GM23338 (cell line): Measurements from ENCODE around the gene SLC25A4. TPM values are rescaled to one million over a fixed set of nuclear protein-coding genes. Genes with fewer than 3 reads are reported as not detected.
"Not testable (repeated sequence)": the region's sequence is repeated elsewhere in the genome, so short reads cannot be mapped to it uniquely, and the experiment has no call there.

Experiments used
- ATAC-seq: fragments of 200-7000 bp; cut with Tn5 transposase; 3 replicates; pipeline ENCODE4 v1.9.1; 2020
- DNase-seq: peaks from one replicate; pipeline ENCODE4 v3.0.0-alpha.2; 2015; ENCODE audit warnings: low spot score
- H2AFZ ChIP-seq: fragments of 200-600 bp; sonication (generic); 2 replicates; pipeline ENCODE4 v1.8.0; 2016; ENCODE audit warnings: antibody characterized with exemption, mild to moderate bottlenecking, moderate library complexity
- H3F3A ChIP-seq: fragments of 200-600 bp; sonication (generic); replicated peaks from 2 replicates; pipeline ENCODE4 v1.8.0; 2017; ENCODE audit warnings: antibody characterized with exemption, mixed run types, low read depth
- H3K27ac ChIP-seq: fragments of 200-600 bp; sonication (generic); 2 replicates; pipeline ENCODE4 v1.6.1; 2016; ENCODE audit warnings: low read depth
- H3K27me3 ChIP-seq: fragments of 200-600 bp; sonication (generic); 2 replicates; pipeline ENCODE4 v1.8.0; 2016; ENCODE audit warnings: mild to moderate bottlenecking, mixed run types, moderate library complexity; ENCODE audit not compliant: insufficient read depth
- H3K36me3 ChIP-seq: fragments of 200-600 bp; sonication (generic); 2 replicates; pipeline ENCODE4 v1.8.0; 2016; ENCODE audit warnings: mild to moderate bottlenecking; ENCODE audit not compliant: insufficient read depth
- H3K4me1 ChIP-seq: fragments of 200-600 bp; sonication (generic); 2 replicates; pipeline ENCODE4 v1.8.0; 2016; ENCODE audit warnings: mild to moderate bottlenecking, moderate library complexity; ENCODE audit not compliant: insufficient read depth
- H3K4me2 ChIP-seq: fragments of 200-600 bp; sonication (generic); 2 replicates; pipeline ENCODE4 v1.7.1; 2017; ENCODE audit warnings: mixed run types
- H3K4me3 ChIP-seq: fragments of 200-600 bp; sonication (generic); 2 replicates; pipeline ENCODE4 v1.6.1; 2016; ENCODE audit warnings: mixed run types
- H3K79me2 ChIP-seq: fragments of 200-600 bp; sonication (generic); replicated peaks from 2 replicates; pipeline ENCODE4 v1.8.0; 2017; ENCODE audit warnings: mild to moderate bottlenecking; ENCODE audit not compliant: insufficient read depth
- H3K9me2 ChIP-seq: fragments of 200-600 bp; sonication (generic); 2 replicates; pipeline ENCODE4 v1.8.0; 2017; ENCODE audit not compliant: insufficient read depth
- H4K20me1 ChIP-seq: fragments of 200-600 bp; sonication (generic); replicated peaks from 2 replicates; pipeline ENCODE4 v1.8.0; 2017; ENCODE audit warnings: mild to moderate bottlenecking; ENCODE audit not compliant: insufficient read depth
- H3K27ac Mint-ChIP-seq: 2 replicates; pipeline ENCODE4 v1.8.0; 2020; ENCODE audit warnings: inconsistent platforms, mild to moderate bottlenecking, moderate library complexity, mixed read lengths
- H3K27me3 Mint-ChIP-seq: 3 replicates; pipeline ENCODE4 v1.8.0; 2022; ENCODE audit warnings: low read depth, mild to moderate bottlenecking, moderate library complexity, mixed read lengths, inconsistent platforms; ENCODE audit not compliant: insufficient read depth, poor library complexity
- H3K36me3 Mint-ChIP-seq: 3 replicates; pipeline ENCODE4 v1.8.0; 2021; ENCODE audit warnings: low read depth, mild to moderate bottlenecking, inconsistent platforms, moderate library complexity, mixed read lengths
- H3K4me1 Mint-ChIP-seq: 3 replicates; pipeline ENCODE4 v1.8.0; 2020; ENCODE audit warnings: mild to moderate bottlenecking, inconsistent platforms, mixed read lengths
- H3K4me3 Mint-ChIP-seq: 3 replicates; pipeline ENCODE4 v1.8.0; 2021; ENCODE audit warnings: moderate library complexity, mild to moderate bottlenecking, inconsistent platforms, mixed read lengths
- H3K9me3 Mint-ChIP-seq: 3 replicates; pipeline ENCODE4 v1.8.0; 2020; ENCODE audit warnings: moderate library complexity, mild to moderate bottlenecking, inconsistent platforms, mixed read lengths
- polyA plus RNA-seq: library from polyadenylated mRNA; unstranded; fragments of >200 nt; fragmentation: Nextera tagmentation; extraction: Ambion mirVana; gene quantifications from 2 replicates; pipeline ENCODE4 v1.2.1, GENCODE V29; 2016
- total RNA-seq: library from RNA; depleted of rRNA; stranded (reverse); fragments of >200 nt; shearing (Covaris generic); gene quantifications from 2 replicates; pipeline ENCODE4 v1.2.3, GENCODE V29; 2014; rRNA removed

SLC25A4 gene
- total and polyA plus RNA-seq, 2 experiments from 2014 or later = 43.6 to 66.5 TPM

GRCh38 chr4:185198189-185198588 lies 55.1 kb downstream of the SLC25A4 start:
- not testable (repeated sequence) for H3K36me3 Mint-ChIP-seq, H3K9me2 ChIP-seq, H2AFZ ChIP-seq, ATAC-seq, H4K20me1 ChIP-seq, H3K9me3 Mint-ChIP-seq, H3K36me3 ChIP-seq, H3K4me3 ChIP-seq, H3K27me3 ChIP-seq, H3K4me2 ChIP-seq, H3K27ac Mint-ChIP-seq, DNase-seq, H3K27ac ChIP-seq, H3K27me3 Mint-ChIP-seq, H3K4me3 Mint-ChIP-seq, H3F3A ChIP-seq
- Histone ChIP-seq H3K79me2 (peaks cover 44% of the 10 kb centered on the region), H3K4me1 (peaks cover 13% of the 10 kb centered on the region; the same call in 1 of the 2 replicates)
- peaks cover 22% of the 10 kb centered on the region for H3K4me1 Mint-ChIP-seq

Other genes with a start within 250 kb of the SLC25A4 start
- gene HELT, start 124.8 kb upstream of the SLC25A4 start, total RNA-seq = not detected in 2 replicates
- gene HELT, start 124.8 kb upstream of the SLC25A4 start, polyA plus RNA-seq = 0.28 TPM in 1 of 2 replicates, not detected in the other
- gene CFAP97, start 60.7 kb downstream of the SLC25A4 start, total RNA-seq = 37.7 and 38.4 TPM in 2 replicates
- 59.2 and 73.3 TPM in 2 replicates for gene CFAP97, start 60.7 kb downstream of the SLC25A4 start, polyA plus RNA-seq
- 17.7 and 25.0 TPM in 2 replicates for gene SNX25, start 66.3 kb downstream of the SLC25A4 start, total RNA-seq
- 6.9 TPM in 2 replicates for gene SNX25, start 66.3 kb downstream of the SLC25A4 start, polyA plus RNA-seq